ENCODE data around the gene RPUSD1.

RPUSD1 gene

GRCh38 chr16:763369-764183 is 24.6 kb downstream of the RPUSD1 start:
- ATAC-seq, result no peak
- TF ChIP-seq SNAI2 (CRISPR knock-in tag; IDR thresholded peaks at IDR 0.05), result no peak
- no peak for TF ChIP-seq TSHZ2 (CRISPR knock-in tag; IDR thresholded peaks at IDR 0.05)
- TF ChIP-seq ZNF8 (CRISPR knock-in tag; IDR thresholded peaks at IDR 0.05), result no peak
- no peak for TF ChIP-seq ARNTL (CRISPR knock-in tag; IDR thresholded peaks at IDR 0.05; ENCODE audit: borderline replicate concordance, low read depth)
- no peak for TF ChIP-seq ZC3H10 (CRISPR knock-in tag; IDR thresholded peaks at IDR 0.05)
- TF ChIP-seq ZNF565 (CRISPR knock-in tag; conservative IDR thresholded peaks at IDR 0.05; ENCODE audit: low read depth), result no peak

- ATAC-seq, result no peak
- TF ChIP-seq TSHZ2 (CRISPR knock-in tag; IDR thresholded peaks at IDR 0.05) (no peak), OSR1 (CRISPR knock-in tag; IDR thresholded peaks at IDR 0.05) (no peak), TOX (CRISPR knock-in tag; IDR thresholded peaks at IDR 0.05; ENCODE audit: borderline replicate concordance) (no peak), CREB5 (CRISPR knock-in tag; IDR thresholded peaks at IDR 0.05; ENCODE audit: low read depth) (no peak), ZFP30 (CRISPR knock-in tag; IDR thresholded peaks at IDR 0.05) (no peak)
Measured at GRCh38 chr16:762595-763268, 25.4 kb downstream of the RPUSD1 start.

- ATAC-seq, result no peak
- TF ChIP-seq PATZ1 (CRISPR knock-in tag; IDR thresholded peaks at IDR 0.05; ENCODE audit: borderline replicate concordance), result no peak
- TF ChIP-seq CSRNP3 (CRISPR knock-in tag; IDR thresholded peaks at IDR 0.05), result no peak
- TF ChIP-seq TOX (CRISPR knock-in tag; IDR thresholded peaks at IDR 0.05; ENCODE audit: borderline replicate concordance), result no peak
- no peak for TF ChIP-seq RARB (CRISPR knock-in tag; IDR thresholded peaks at IDR 0.05)
- TF ChIP-seq ZC3H10 (CRISPR knock-in tag; IDR thresholded peaks at IDR 0.05), result no peak
- TF ChIP-seq POU6F1 (CRISPR knock-in tag; IDR thresholded peaks at IDR 0.05; ENCODE audit: borderline replicate concordance, low read depth), result no peak
- TF ChIP-seq ESRRG (CRISPR knock-in tag; IDR thresholded peaks at IDR 0.05), result no peak
- TF ChIP-seq TCF4 (CRISPR knock-in tag; IDR thresholded peaks at IDR 0.05; ENCODE audit: borderline replicate concordance), result no peak
- no peak for TF ChIP-seq ZFP3 (CRISPR knock-in tag; IDR thresholded peaks at IDR 0.05)
- no peak for TF ChIP-seq ZNF8 (CRISPR knock-in tag; IDR thresholded peaks at IDR 0.05)
- no peak for TF ChIP-seq CREB5 (CRISPR knock-in tag; IDR thresholded peaks at IDR 0.05; ENCODE audit: low read depth)
Measured at GRCh38 chr16:761625-762513, 26.3 kb downstream of the RPUSD1 start.

Measured in SK-N-SH treated with all-trans-retinoic acid at 6 μM for 48 hours (cell line).